AG09319 (cell line): ENCODE measurements around the gene KPNA3.
"Not testable (repeated sequence)": the region's sequence is repeated elsewhere in the genome, so short reads cannot be mapped to it uniquely, and the experiment has no call there.

Experiments
- DNase-seq: peaks from one replicate; pipeline ENCODE4 v3.0.0-alpha.2; 2010; ENCODE audit warnings: low read depth; ENCODE audit errors: extremely low read depth
- TF ChIP-seq, protein P1 (sequence below): IDR thresholded peaks from 2 replicates; pipeline ENCODE4 v1.5.1; 2011; ENCODE audit warnings: low read depth, mild to moderate bottlenecking, inconsistent platforms, low read length, moderate library complexity

The KPNA3 gene

DNA sequence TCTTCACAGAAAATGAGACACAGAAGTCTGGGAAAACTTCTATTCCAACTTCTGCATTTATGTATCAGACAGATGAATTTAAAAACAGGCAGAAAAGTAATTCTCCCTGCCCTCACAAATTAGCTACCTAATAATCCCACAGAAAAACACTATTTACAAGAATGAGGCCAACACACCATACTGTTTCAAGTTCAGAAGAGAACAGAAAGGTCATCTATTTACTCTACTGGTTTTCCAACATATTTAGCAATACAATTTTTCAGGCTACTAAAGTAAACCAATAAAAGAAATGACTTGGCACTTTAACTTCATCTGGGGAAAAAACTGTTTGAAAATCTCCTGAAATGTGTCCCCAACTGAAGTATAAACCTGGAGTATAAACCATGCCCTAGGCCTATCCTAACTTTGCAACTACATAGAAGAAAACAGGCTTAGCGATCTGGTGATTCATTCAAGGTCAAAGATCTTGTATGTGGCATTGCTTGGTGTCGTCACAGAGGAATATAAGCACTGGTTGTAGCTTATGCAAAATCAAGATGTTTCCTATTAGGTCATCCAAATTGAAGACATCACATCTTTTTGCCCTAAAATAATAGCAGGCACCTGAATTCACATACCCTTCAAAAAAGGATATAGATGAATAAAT lies 81.1 kb downstream of the KPNA3 start:
- TF ChIP-seq, protein P1, sequence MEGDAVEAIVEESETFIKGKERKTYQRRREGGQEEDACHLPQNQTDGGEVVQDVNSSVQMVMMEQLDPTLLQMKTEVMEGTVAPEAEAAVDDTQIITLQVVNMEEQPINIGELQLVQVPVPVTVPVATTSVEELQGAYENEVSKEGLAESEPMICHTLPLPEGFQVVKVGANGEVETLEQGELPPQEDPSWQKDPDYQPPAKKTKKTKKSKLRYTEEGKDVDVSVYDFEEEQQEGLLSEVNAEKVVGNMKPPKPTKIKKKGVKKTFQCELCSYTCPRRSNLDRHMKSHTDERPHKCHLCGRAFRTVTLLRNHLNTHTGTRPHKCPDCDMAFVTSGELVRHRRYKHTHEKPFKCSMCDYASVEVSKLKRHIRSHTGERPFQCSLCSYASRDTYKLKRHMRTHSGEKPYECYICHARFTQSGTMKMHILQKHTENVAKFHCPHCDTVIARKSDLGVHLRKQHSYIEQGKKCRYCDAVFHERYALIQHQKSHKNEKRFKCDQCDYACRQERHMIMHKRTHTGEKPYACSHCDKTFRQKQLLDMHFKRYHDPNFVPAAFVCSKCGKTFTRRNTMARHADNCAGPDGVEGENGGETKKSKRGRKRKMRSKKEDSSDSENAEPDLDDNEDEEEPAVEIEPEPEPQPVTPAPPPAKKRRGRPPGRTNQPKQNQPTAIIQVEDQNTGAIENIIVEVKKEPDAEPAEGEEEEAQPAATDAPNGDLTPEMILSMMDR, result no peak
- no peak for DNase-seq

DNA sequence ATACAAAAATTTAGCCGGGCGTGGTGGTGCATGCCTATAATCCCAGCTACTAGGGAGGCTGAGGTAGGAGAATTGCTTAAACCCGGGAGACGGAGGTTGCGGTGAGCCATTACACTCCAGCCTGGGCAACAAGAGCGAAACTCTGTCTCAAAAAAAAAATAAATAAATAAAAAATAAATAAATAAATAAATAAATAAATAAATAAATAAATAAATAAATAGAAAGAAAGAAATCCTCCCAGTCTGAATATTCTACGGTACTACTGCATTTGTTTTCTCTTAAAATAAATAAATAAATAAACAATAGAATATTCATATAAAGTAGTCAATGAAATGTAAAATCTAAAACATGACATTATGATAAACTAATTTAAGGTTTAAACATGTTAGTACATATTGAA lies 88.2 kb downstream of the KPNA3 start:
- DNase-seq, result not testable (repeated sequence)

DNA sequence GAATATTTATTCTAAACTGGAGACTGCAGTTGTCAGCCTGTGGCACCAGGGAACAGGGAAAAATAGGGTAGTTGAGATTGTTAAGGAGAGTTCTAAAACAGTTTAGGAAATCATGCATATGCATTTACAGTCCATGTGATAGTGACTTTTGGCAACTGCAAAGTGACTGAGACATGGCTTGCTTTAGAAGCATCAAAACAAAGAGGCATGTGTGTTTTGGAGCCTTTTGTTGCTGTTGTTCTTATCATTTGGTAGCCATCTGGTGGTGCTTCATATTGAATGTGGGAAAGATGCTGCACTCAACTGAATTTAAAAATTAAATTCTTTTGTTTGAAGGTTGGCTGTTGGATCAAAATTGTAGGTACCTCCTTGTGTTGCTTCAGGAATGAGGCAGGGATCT lies 91.0 kb downstream of the KPNA3 start:
- DNase-seq, result no peak
- TF ChIP-seq, protein P1, result no peak

DNA sequence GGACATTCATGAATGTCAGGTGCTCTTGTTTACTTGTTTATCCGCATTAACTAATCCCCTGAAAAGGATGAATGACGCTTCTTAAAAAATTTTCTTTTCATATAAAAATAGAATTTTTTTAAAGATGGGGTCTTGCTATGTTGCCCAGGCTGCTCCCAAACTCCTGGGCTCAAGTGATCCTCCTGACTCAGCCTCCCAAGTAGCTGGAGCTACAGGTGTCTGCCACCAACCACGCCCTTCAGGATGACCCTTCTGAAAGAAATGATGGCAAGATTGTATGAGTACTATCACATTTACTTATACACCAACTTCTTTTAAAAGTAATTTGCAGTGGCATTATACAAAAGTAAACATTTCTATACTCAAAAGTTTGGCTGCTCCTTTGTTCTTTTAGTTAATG lies 95.0 kb downstream of the KPNA3 start:
- DNase-seq, result no peak
- TF ChIP-seq, protein P1, result no peak

DNA sequence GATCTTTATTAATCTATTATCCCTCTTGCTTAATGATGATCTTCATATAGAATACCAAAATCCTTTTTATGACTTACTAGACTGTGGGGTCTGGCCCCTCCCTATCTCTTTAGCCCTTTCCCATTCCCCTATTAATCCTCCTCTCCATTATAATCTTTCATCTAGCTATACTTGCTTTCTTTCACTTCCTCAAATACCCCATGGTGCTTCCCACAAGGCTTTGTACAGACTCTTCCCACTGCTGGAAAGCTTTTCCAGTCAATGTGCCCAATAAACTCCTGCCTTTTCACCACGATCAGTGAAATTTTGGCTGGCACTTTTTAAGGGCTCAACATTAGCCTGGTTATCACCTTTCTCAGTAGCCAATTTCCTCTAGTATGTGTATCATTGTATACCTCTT lies 98.0 kb downstream of the KPNA3 start:
- DNase-seq, result no peak
- TF ChIP-seq, protein P1, result no peak

DNA sequence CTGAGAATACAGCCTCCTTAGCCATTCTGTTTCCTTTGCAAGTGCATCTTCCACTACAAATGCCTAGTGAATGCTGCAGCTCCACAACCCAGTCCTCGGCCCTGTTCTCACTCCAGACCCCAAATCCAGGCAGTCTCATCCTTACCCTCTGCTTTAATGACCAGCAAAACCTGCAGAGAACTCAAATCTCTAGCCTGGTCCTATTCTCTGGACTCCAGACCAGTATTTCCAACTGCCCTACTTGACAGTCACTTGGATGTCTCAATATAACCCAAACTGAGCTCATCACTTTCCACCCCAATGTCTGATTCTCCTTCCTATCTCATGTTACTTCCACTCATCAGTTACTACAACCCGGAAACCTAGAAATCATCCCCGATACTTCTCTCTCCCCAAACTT lies 98.6 kb downstream of the KPNA3 start:
- TF ChIP-seq, protein P1, result no peak
- no peak for DNase-seq

DNA sequence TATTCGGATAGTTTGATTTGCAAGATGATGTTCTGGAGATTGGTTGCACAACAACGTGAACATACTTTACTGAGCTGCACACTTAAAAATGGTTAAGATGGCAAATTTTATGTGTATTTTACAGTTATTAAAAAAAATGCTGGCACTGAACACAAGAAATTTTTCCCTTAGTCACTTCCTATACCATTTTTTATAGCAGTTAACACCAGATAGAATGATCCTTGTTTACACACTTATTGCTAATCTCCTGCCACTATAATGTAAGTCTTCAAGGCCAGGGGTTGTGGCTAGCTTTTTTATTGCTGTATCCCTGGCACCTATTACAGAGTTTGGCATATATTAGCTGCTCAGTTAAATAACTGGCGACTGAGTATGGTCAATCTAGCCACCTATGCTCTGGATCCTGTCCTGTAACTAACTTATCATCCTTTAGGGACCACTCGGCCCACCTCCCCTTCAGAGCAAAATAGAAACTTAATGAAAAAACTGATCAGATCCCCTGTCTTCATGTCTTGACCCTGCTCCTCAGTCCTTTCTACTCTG lies 99.2 kb downstream of the KPNA3 start:
- DNase-seq, result no peak
- TF ChIP-seq, protein P1, result no peak
